HG02642 (cell line): Measurements from ENCODE around the gene PLD5.
"Not testable (repeated sequence)": the region's sequence is repeated elsewhere in the genome, so short reads cannot be mapped to it uniquely, and the experiment has no call there.

Experiments used
- ATAC-seq: cut with Tn5 transposase; IDR thresholded peaks from one replicate; pipeline ENCODE4 v1.9.1; 2021; ENCODE audit warnings: mild to moderate bottlenecking; ENCODE audit not compliant: unreplicated experiment, poor library complexity

PLD5 gene

DNA sequence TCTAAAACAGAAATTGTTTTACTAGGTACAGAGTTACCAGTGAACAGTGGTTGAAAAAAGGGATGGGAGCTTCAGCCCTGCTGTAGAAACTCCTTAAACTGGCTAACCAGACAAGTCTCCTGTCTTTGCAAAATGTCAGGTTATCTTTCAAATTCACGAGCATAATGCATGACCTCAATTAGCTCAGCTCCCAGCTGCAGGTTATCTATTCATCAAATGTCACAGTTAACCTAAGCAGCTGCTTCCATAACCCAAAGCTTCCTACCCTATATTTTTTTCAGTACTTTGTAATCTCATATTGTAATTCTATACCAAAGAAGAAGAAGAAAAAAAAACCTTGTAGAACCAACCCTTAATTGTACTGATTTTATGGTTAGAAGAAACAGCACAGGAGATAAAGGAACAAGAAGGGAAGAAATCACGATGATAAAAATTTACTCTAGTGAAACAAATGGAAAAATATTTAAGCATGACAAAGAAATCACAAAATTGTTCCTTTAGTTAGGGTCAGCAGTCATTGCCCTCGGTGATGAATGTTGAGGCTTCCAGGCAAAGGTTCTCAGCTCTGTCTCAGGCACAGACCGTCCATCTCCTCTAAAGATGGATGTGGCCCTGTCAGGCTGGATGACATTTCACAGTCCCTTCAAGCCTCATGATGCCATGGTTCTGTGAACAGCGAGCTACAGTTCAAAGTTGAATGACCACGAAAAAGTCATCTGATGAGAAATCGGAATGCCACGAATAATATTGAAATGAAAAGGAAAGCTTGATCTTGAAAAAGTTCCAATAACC is 95.9 kb downstream of the PLD5 start:
- no peak for ATAC-seq

- ATAC-seq: no peak
Observed at GRCh38 chr1:242427519-242427918, 97.0 kb downstream of the PLD5 start.

GRCh38 chr1:242426271-242426905 is 98.1 kb downstream of the PLD5 start:
- no peak for ATAC-seq

DNA sequence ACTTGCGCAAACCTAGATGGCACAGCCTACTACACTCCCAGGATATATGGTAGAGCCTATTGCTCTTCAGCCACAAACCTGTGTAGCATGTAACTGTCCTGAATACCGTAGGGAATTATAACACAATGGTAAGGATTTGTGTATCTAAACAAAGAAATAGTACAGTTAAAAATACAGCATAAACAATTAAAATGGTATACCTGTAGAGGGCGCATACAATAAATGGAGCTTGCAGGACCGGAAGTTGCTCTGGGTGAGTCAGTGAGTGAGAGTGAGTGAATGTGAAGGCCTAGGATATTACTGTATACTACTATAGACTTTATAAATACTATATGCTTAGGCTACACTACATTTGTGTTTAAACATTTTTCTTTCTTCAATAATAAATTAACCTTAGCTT is 99.3 kb downstream of the PLD5 start:
- no peak for ATAC-seq

DNA sequence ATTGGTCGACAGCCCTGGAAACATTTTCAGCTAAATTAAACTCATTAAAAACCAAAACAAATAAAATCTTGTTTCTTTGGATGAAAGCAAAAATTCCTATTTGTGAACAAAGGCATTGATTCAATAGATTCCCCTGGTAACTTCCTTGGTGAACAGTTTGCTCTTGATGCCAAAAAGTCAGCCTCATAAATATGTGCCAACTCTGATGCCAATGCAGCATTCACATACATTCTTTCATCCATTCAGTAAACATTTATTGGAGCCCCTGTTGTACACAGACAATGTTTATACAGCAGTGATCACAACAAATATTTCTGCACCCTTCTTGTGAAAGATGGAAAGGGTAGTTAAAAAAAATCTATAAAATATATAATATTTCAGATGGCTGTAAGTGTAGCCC is 107.8 kb downstream of the PLD5 start:
- no peak for ATAC-seq

DNA sequence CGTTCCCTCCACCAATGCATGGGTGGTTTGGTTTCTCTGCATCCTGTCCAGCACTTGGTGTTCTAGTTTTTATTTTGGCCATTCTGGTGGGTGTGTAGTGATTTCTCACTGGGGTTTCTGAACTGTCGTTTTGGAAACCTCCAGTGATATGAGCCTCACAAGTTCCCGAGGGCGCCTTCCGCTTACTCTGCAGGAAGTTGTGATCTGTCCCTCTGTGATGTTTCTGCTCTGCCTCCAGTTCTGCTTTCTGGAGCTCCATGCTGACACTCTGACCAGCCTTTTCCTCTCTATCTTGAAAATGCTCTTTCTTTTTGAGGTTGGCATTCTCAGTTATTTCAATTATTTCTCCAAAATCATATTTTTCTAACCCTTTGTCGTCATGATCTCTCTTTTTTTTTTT is 111.6 kb downstream of the PLD5 start:
- no peak for ATAC-seq

DNA sequence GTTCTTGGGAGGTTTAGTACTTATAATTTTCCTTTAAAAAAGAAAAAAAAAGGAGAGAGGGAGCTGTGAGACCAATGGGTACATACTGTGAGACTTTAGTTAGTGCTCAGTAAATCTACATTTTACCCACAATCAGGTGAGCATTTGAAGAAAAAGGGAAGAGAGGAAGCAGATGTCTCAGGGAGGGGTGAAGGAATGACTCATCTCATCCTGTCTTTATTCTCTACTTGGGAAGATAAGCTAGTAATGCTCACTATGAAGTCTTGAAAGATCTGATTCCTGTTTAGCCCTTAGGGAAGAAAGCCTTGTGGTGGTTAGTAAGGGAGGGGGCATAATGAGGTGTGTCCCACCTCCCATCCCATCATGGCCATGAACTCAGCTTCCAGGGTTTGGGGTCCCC is 112.6 kb downstream of the PLD5 start:
- ATAC-seq: no peak

DNA sequence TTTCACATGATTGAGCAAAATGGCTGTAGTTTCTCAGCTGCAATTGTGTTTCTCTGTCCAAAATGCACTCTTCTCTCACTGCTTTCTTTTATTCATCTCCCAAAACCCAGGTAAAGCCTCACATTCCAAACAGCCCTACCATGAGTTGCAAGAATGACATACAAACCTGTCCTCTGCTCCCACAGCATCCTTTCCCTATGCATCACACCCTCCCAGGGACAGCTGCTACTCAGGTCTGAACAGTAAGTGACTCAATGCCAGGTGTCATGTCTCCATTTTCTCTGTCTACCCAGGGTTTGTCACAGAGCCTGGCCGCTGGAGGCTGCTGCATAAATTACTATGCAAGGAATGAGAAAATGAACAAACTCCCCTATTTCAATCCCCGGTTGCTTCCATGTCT is 118.5 kb downstream of the PLD5 start:
- ATAC-seq: no peak

DNA sequence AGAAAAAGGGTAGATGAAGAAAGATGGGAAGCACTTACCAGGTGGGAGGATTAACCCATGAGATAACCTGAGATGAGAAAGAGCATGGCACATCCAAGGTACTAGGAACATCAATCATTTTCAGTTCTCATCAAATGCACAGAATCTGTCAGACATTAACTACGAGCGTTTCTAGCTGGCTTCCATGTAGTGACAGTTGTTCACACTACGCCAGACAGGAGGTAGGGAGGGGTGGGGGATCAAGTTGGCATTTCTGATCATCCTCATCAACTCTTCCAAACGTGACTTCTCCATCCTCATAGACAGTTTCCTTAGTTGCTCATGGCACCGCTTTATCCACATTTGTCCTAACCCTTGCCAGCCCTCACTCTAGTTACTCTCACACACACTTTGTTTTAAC is 120.2 kb downstream of the PLD5 start:
- no peak for ATAC-seq

GRCh38 chr1:242402956-242403355 is 121.5 kb downstream of the PLD5 start:
- ATAC-seq: no peak

DNA sequence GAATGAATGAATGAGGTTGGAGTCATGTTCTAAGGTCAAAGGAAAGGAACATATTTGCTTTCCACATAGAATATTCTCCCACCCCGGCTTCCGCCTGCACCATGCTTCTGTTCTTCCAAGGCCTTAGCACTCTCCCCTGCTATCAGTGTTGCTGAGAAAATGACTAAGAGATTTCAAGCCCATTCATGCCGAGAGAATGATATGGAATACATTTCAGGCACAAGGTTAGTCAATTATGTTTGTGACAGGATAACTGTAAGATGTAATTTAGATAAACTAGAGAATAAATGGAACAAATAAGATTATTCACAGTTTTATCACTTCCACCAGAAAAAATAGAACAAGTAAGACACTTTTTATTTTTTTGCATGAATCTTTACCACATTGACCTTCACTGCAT is 122.6 kb downstream of the PLD5 start:
- ATAC-seq: no peak

- ATAC-seq: no peak
Observed at GRCh38 chr1:242398351-242398750, 126.1 kb downstream of the PLD5 start.

GRCh38 chr1:242391896-242392295 is 132.6 kb downstream of the PLD5 start:
- ATAC-seq: no peak

GRCh38 chr1:242376121-242376520 is 148.4 kb downstream of the PLD5 start:
- not testable (repeated sequence) for ATAC-seq

- not testable (repeated sequence) for ATAC-seq
Observed at GRCh38 chr1:242350446-242350845, 174.1 kb downstream of the PLD5 start.

GRCh38 chr1:242349636-242350035 is 174.9 kb downstream of the PLD5 start:
- no peak for ATAC-seq

DNA sequence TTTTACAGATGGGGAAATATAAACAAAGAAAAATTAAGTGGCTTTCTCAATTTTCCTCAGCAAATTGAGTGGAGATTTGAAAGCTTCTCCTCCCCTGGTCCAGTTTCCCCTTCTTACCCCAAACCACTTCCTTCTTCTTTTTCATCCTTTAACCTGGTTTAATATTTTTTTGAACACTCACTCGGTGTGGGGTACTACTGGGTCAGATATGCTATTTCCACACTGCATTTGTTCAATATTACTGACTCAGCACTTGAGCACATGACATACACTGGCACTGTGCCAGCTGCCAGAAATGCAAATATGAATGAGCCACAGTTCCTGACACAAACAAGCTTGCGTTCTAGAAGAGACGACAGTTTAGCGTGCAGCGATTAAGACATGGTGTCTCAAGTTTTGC is 193.6 kb downstream of the PLD5 start:
- peak; percentile 69 for ATAC-seq

- not testable (repeated sequence) for ATAC-seq
Observed at GRCh38 chr1:242327381-242327780, 197.1 kb downstream of the PLD5 start.

- not testable (repeated sequence) for ATAC-seq
Observed at GRCh38 chr1:242321981-242322380, 202.5 kb downstream of the PLD5 start.

DNA sequence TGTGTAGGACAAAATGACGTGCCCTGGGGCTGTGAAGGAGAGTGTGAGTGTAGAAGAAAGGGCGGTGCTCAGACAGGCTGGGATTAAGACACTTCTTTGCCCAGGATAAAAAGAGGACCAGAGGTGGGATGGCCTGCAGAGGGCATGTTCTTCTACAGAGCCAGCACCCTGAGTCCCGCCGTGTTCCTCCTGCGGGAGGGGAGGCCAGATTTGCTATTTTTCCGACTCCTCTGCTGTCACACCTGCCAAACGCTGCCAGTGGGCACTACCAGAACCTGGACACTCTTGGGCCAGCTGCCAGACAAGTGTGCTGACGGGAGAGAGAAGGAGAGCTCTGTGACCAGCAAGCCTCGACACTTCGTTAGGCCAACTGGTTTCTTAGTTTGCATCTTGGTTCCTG is 206.4 kb downstream of the PLD5 start:
- no peak for ATAC-seq

- ATAC-seq: not testable (repeated sequence)
Observed at GRCh38 chr1:242314865-242315264, 209.6 kb downstream of the PLD5 start.

GRCh38 chr1:242314085-242314649 is 210.3 kb downstream of the PLD5 start:
- ATAC-seq: not testable (repeated sequence)
